Spinal cord (tissue), 10 donors: ENCODE results near the gene NME5. TPM values are rescaled to one million over a fixed set of nuclear protein-coding genes. Genes with fewer than 3 reads are reported as not detected.
"Not testable (repeated sequence)": the region's sequence is repeated elsewhere in the genome, so short reads cannot be mapped to it uniquely, and the experiment has no call there.

Experiments
- DNase-seq, 6 donors: peaks; one replicate each; pipeline versions ENCODE4 v3.0.0 to v3.0.0-alpha.2; 2013 to 2015; ENCODE audit warnings: low spot score in 6 of 6, low read depth in 4 of 6
- H3K27ac ChIP-seq: one replicate; pipeline ENCODE4 v1.5.1; 2013; ENCODE audit warnings: low read depth, low read length, control low read depth
- H3K27me3 ChIP-seq: one replicate; pipeline ENCODE4 v1.6.1; 2013; ENCODE audit warnings: low read length; ENCODE audit not compliant: control insufficient read depth, insufficient read depth
- H3K36me3 ChIP-seq: one replicate; pipeline ENCODE4 v1.6.1; 2013; ENCODE audit warnings: low read length; ENCODE audit not compliant: control insufficient read depth, insufficient read depth
- H3K4me1 ChIP-seq: one replicate; pipeline ENCODE4 v1.6.1; 2013; ENCODE audit warnings: low read length; ENCODE audit not compliant: control insufficient read depth, insufficient read depth
- H3K4me3 ChIP-seq: one replicate; pipeline ENCODE4 v1.5.1; 2013; ENCODE audit warnings: low read depth, low read length, control low read depth
- H3K9me3 ChIP-seq: one replicate; pipeline ENCODE4 v1.6.1; 2013; ENCODE audit warnings: low read length; ENCODE audit not compliant: control insufficient read depth, insufficient read depth
- WGBS: methylation state at CpG from one replicate; pipeline ENCODE4 v1.1.5; 2013; ENCODE audit warnings: missing lambda C conversion rate; ENCODE audit not compliant: insufficient coverage; 5-methylcytosine and 5-hydroxymethylcytosine counted together
- polyA plus RNA-seq, 2 donors: library from polyadenylated mRNA; unstranded; fragments of 120-200 nt; gene quantifications; one replicate each; pipeline ENCODE4 v1.2.1, GENCODE V29; 2013; ENCODE audit not compliant: insufficient read length in 2 of 2
- total RNA-seq, 2 donors: library from RNA; depleted of rRNA in 1 of 2; stranded (reverse); fragments of 120-200 nt in 1 of 2; fragments of >200 nt in 1 of 2; gene quantifications; one replicate each; pipeline versions ENCODE4 v1.2.3 to v1.2.4, GENCODE V29; 2013 to 2014
- donor health status: healthy.

Gene NME5
- total and polyA plus RNA-seq, 4 donors = 17.0 to 24.4 (median 22.4) TPM

- not testable (repeated sequence) for DNase-seq, H3K36me3 ChIP-seq
- 87% methylated on average over 5 of the region's 6 CpGs for WGBS
Measured at GRCh38 chr5:138143578-138143977, 4.3 kb upstream of the NME5 start.

DNA sequence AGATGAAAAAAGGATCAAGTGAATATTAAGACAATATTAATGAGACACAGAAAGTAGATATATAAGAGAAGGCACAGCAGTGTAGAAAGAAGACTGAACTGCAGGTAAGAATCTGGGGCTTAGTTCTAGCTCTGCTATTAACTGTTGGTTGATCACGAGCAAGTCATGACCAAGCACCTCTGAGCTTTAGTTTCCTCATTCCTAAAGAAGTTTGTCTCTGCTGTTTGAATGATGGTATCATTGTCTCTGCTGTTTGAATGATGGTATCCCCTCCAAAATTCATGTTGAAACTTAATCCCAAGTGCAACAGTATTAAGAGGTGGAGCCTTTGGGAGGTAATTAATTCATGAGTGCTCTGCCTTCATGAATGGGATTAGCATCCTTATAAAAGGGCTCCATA, 2.5 kb upstream of the NME5 start:
- Histone ChIP-seq H3K27ac (no peak overlapping the region), H3K36me3 (no peaks in the 10 kb centered on the region), H3K4me3 (no peak overlapping the region), H3K27me3 (no peaks in the 10 kb centered on the region), H3K4me1 (no peaks in the 10 kb centered on the region), H3K9me3 (no peaks in the 10 kb centered on the region)
- no CpG with 5 or more reads among the region's 1 CpG for whole genome bisulfite sequencing
- DNase-seq = no peak

More at GRCh38 chr5:138143578-138143977, 4.3 kb upstream of the NME5 start:
- not testable (repeated sequence) for H3K27ac ChIP-seq, H3K9me3 ChIP-seq, H3K4me1 ChIP-seq, H3K27me3 ChIP-seq, H3K4me3 ChIP-seq

- Histone ChIP-seq H3K27ac (no peak overlapping the region), H3K9me3 (no peaks in the 10 kb centered on the region), H3K27me3 (no peaks in the 10 kb centered on the region), H3K4me1 (no peaks in the 10 kb centered on the region), H3K4me3 (no peak overlapping the region), H3K36me3 (no peaks in the 10 kb centered on the region)
- no peak for DNase-seq
- 90% methylated on average over 3 of the region's 4 CpGs for WGBS
Measured at GRCh38 chr5:138140268-138140667, 1.0 kb upstream of the NME5 start.

- no peak overlapping the region for H3K27ac ChIP-seq
- H3K4me3 ChIP-seq = peak overlapping the region; percentile 77
- H3K4me1 ChIP-seq = no peaks in the 10 kb centered on the region
- no peaks in the 10 kb centered on the region for H3K36me3 ChIP-seq
- H3K9me3 ChIP-seq = no peaks in the 10 kb centered on the region
- 83% methylated on average over 1 of the region's 3 CpGs for WGBS
- DNase-seq = no peak
- no peaks in the 10 kb centered on the region for H3K27me3 ChIP-seq
Measured at GRCh38 chr5:138139781-138140090, 508 bp upstream of the NME5 start.

DNA sequence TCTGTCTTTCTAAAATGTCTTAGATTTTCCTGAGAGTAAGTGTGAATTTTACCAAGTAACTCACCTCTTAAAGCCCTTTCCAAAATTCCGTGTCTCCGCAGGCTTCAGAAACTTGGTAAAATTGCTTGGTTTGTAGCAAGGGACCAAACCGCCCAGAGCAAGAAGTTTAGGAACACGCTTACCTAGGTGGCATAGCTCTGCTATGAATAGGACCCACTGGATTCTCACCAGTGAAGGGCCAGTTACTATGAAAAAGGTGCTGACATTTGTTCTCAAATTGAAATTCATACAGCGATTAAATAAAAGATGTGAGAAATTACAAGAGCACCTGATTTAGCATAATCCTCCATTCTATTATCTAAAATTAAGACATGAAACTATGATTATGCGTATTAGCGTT, 6.7 kb downstream of the NME5 start:
- Histone ChIP-seq H3K4me1 (no peaks in the 10 kb centered on the region), H3K36me3 (no peaks in the 10 kb centered on the region), H3K4me3 (no peak overlapping the region), H3K9me3 (no peaks in the 10 kb centered on the region), H3K27me3 (no peaks in the 10 kb centered on the region), H3K27ac (no peak overlapping the region)
- 83% methylated on average over 2 of the region's 7 CpGs for WGBS
- DNase-seq = no peak

DNA sequence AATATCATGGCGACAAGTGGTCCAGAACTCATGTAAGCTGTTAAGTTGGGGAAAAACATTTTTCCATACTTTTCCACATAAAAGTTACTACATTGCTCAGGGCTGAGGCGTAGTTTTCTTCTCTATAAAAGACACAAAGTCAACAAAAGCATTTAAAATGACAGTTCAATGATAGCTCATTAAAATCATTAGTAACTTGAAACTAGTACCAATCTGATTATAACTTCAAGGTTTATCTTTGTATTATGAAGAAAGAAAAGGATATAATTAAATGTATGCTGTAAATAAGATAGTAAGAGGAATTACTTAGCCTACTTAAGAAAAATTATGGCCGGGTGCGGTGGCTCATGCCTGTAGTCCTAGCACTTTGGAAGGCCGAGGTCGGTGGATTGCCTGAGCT, 9.9 kb downstream of the NME5 start:
- no peak for DNase-seq

DNA sequence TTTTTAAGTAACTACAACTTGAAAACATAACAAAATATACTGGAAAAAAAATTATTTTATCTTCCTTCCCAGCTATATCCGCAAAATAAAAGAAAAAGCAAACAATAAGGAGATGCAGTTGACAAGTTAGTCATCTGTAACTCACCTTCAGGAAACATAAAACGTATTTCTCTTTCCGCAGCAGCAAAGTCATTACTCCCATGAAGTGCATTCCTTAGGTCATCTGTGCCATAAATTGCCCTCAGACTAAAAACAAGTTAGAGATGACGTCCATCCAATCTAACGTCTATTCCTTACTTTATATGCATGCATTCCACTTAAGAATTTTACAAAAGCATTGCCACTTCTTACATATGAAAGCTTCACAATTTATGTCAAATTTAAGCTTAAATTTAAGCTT, 10.9 kb downstream of the NME5 start:
- WGBS = 83% methylated on average over 4 of the region's 5 CpGs
- H3K36me3 ChIP-seq = no peaks in the 10 kb centered on the region
- H3K27me3 ChIP-seq = no peaks in the 10 kb centered on the region
- H3K27ac ChIP-seq = no peak overlapping the region
- no peaks in the 10 kb centered on the region for H3K9me3 ChIP-seq
- no peaks in the 10 kb centered on the region for H3K4me1 ChIP-seq
- DNase-seq = no peak
- H3K4me3 ChIP-seq = no peak overlapping the region

More for the DNA sequence above, 9.9 kb downstream of the NME5 start:
- WGBS = 92% methylated on average over 4 of the region's 6 CpGs
- Histone ChIP-seq H3K27me3 (no peaks in the 10 kb centered on the region), H3K27ac (no peak overlapping the region), H3K4me1 (no peaks in the 10 kb centered on the region), H3K9me3 (no peaks in the 10 kb centered on the region), H3K4me3 (no peak overlapping the region), H3K36me3 (no peaks in the 10 kb centered on the region)

DNA sequence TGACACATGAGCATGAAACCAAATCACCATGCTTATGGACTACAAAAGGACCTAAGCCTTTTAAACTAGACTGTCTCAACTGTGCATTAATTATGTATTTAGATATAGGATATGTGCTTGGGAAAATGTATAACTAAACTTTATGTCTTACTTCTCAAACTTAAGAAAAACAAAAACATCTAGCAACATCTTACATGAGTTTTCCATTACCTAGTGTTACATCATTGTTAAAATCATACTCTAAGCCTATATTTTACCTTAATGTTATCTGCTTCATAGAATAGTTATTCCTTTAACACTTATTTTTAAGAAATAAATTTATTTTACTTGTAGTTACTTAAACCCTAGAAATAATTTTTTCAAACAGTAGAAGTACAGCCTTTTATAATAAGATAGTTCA, 24.0 kb downstream of the NME5 start:
- no peak overlapping the region for H3K27ac ChIP-seq
- no peak for DNase-seq
- H3K4me3 ChIP-seq = no peak overlapping the region
- no peaks in the 10 kb centered on the region for H3K9me3 ChIP-seq
- peaks cover 4% of the 10 kb centered on the region for H3K4me1 ChIP-seq
- no peaks in the 10 kb centered on the region for H3K27me3 ChIP-seq
- peaks cover 2% of the 10 kb centered on the region for H3K36me3 ChIP-seq

DNA sequence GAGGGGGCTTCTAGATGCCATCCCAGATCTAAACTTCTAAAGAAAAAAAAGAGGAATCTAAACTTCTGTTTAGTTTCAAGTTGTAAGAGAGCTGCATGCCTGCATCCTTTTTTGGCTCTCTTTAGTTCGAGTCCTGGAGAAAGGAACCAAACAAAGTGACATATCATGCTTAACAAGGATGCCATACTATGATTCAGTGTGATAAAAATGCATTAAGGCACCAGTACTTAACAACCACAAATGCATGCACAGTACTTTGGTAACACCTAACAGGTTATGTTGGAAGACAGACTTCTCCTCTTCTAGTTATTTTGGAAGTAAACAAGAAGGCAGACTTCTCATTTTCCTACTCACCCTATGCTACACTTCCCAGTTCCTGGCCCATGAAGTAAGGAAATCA, 27.3 kb downstream of the NME5 start:
- no peak for DNase-seq
- Histone ChIP-seq H3K9me3 (no peaks in the 10 kb centered on the region), H3K27me3 (no peaks in the 10 kb centered on the region), H3K36me3 (peaks cover 2% of the 10 kb centered on the region), H3K4me1 (peaks cover 4% of the 10 kb centered on the region), H3K27ac (no peak overlapping the region), H3K4me3 (no peak overlapping the region)
- no CpG with 5 or more reads among the region's 1 CpG for WGBS

DNA sequence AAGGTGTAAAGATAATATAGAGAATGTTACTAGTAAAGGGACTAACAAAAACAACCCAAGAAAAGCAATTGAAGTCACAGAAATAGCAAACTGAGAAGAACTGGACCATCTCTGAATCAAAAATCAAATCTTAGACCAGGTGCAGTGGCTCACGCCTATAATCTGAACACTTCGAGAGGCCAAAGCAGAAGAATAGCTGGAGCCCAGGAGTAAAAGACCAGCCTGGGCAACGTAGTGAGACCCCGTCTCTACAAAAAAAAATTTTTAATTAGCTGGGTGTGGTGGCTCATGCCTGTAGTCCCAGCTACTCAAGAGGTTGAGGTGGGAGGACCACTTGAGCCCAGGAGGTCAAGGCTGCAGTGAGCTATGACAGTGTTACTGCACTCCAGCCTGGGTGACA, 28.0 kb downstream of the NME5 start:
- 93% methylated on average over 3 of the region's 4 CpGs for WGBS
- no peaks in the 10 kb centered on the region for H3K27me3 ChIP-seq
- no peak overlapping the region for H3K4me3 ChIP-seq
- peaks cover 2% of the 10 kb centered on the region for H3K36me3 ChIP-seq
- peaks cover 4% of the 10 kb centered on the region for H3K4me1 ChIP-seq
- no peak overlapping the region for H3K27ac ChIP-seq
- DNase-seq = no peak
- no peaks in the 10 kb centered on the region for H3K9me3 ChIP-seq
